Cerebellar cortex (tissue), 1 donor: ENCODE results near the gene ATP13A4.

ENCODE experiments used
- DNase-seq: peaks from one replicate; pipeline ENCODE4 v3.0.0-alpha.2; 2015; ENCODE audit warnings: low spot score

Gene ATP13A4, protein sequence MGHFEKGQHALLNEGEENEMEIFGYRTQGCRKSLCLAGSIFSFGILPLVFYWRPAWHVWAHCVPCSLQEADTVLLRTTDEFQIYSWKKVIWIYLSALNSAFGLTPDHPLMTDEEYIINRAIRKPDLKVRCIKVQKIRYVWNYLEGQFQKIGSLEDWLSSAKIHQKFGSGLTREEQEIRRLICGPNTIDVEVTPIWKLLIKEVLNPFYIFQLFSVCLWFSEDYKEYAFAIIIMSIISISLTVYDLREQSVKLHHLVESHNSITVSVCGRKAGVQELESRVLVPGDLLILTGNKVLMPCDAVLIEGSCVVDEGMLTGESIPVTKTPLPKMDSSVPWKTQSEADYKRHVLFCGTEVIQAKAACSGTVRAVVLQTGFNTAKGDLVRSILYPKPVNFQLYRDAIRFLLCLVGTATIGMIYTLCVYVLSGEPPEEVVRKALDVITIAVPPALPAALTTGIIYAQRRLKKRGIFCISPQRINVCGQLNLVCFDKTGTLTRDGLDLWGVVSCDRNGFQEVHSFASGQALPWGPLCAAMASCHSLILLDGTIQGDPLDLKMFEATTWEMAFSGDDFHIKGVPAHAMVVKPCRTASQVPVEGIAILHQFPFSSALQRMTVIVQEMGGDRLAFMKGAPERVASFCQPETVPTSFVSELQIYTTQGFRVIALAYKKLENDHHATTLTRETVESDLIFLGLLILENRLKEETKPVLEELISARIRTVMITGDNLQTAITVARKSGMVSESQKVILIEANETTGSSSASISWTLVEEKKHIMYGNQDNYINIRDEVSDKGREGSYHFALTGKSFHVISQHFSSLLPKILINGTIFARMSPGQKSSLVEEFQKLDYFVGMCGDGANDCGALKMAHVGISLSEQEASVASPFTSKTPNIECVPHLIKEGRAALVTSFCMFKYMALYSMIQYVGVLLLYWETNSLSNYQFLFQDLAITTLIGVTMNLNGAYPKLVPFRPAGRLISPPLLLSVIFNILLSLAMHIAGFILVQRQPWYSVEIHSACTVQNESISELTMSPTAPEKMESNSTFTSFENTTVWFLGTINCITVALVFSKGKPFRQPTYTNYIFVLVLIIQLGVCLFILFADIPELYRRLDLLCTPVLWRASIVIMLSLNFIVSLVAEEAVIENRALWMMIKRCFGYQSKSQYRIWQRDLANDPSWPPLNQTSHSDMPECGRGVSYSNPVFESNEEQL

DNA sequence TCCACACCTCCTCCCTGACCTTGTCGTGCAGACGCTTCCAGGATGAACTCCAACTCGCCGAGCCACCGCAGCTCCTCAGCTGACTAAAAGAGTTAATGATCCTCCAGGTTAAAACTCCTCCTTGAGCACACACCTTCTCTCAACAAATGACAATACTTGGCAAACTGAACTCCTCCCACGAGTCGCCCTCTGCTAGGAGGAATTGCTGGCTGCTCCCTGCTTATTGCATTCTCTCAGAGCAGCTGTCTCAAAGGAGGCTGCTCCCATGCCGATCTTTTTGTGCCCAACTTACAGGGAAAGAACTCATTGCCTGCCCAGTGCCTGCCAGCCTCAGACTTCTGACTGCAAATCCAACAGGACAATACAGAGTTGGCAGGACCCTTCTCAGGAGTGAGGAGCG, at the start of gene ATP13A4:
Gene ATP13A4, minus strand, starts transcription at position 85 of the 400 bp plus-strand sequence. CDS start 96 bp downstream, outside the sequence.
- DNase-seq: no peak

DNA sequence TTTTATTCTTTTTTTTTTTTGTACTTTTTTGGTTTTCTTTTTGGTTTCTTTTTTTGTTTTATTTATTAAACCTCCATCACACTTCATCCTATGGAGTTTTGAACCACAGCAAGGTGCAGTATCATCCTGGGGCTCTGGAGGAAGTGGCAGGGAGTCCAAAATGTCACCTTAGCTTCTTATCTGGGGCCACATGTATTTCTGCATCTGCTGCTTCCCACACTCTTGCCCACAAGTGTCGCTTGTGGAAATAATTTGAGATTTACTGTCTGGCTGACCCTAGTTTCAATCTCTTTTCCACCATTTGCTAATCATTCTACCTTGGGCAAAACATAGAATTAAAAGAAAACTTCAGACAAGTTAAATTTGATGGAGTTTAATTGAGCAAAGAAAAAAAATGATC, 44.7 kb upstream of the ATP13A4 start:
- DNase-seq: no peak

DNA sequence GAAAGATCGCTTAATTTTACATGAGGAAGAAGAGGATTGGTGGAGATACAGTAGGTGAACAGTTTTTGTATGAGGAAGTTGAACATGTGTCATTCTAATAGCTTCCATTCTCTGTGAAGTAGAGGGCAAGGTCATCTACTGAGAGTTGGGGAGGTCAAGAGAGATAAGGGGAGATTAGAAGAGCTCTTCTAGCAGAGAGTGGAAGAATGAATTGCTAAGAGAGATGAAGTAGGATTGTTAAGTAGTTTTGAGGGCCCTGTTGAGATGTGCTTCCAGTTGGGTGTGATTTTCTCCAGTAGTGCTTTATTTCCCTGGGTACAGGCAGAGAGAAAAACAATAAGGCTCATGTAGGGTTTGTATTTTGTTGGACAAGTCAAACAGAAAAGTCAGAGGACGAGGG, 43.5 kb upstream of the ATP13A4 start:
- no peak for DNase-seq

DNA sequence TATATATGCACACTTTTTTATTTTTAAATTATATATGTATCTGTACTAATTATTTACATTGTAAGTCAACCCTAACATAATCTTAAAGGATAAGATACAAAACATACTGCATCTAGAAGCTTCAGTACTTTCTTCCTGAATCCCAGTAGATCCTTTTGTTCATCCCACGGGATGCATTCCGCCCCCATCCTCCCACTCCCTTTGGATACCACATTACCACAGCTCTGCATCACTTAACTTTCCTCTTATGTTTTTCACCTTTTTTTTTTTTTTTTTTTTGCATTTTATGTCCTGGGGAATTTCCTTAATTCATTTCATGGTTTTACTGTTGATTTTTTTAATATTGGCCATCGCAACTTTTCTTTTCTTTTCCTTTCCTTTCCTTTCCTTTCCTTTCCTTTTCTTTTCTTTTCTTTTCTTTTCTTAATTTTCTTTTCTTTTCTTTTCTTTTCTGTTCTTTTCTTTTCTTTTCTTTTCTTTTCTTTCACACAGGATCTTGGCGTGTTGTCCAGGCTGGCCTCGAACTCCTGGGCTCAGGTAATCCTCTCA, 41.3 kb upstream of the ATP13A4 start:
- no peak for DNase-seq

DNA sequence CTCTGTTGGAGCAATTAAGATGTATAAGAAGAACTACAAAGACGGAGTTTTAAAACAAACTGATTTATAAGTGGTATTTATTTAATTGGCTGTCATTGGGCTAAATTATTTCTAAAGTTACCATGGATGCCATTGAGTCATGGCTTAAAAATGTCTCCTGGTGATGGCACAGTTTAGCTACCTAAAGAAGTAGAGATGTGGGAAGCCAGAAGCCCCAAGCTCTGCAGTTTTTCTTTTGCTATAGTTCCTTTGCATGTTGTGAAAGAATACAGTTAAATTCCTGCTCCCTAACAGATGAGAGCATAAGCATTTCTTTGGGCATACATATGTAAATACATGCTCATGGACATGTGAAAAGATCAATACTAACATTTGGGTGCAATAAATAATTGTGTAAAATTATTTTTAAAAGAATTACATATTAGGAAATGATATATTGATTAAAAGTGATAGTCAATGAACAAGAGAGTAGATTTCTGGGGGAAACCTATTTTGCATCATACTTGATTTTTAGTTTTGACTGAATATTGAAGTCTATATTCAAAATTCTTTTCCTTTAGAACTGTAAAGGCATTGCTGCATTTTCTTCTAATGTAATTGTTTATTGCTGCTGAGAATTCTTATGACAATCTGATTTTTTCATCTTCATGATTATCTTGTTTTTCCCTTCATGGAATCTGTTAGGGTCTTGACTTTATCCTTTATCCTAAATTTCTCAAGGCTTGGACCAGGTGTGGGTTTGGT, 40.4 kb upstream of the ATP13A4 start:
- DNase-seq: no peak

DNA sequence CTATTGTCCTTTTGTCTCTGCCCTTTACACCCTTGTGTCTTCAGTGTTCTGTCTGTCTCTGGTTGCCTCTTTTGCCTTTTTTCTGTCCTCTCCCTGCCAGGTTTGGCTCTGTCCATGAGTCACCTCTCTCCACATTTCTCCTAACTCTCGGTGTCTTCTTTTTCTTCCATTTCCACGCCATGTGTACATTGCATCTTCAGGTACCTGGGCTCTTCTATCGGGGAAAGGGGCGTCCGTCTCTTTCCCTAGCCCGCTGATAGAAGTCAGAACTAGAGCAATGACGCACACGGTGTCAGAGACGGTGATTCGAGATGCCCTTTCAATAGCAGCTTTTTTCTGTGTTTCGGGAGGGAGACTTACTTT, 39.0 kb upstream of the ATP13A4 start:
- DNase-seq: no peak

DNA sequence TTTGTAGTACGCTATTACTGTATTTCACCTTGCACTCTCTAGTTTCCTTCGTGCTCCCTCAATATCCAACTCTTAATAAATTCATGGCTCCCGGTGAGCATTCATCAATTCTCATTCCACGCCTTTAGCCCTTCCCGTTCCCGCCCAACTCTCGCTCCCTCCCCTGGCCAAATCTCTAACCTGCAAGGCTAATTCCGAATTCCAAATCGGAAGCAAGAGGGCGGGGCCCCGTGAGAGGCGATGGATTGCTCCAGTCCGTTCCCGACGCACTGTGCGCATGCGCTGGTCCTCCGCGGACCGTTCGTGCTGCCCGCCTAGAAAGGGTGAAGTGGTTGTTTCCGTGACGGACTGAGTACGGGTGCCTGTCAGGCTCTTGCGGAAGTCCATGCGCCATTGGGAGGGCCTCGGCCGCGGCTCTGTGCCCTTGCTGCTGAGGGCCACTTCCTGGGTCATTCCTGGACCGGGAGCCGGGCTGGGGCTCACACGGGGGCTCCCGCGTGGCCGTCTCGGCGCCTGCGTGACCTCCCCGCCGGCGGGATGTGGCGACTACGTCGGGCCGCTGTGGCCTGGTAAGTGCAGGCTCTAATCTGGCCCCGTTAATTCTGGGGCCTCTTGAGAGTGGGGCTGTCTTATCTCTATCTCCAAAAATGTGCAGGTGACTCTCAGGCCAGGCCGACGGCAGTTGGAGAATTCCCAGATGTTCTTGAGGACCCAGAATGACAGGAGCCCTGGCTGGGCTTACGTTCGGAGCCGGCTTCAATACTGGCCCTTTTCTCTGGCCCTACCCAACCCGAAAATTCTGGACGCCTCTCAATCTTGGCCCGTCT, 38.4 kb upstream of the ATP13A4 start, which contains the start of gene OPA1:
Gene OPA1, plus strand, starts transcription at position 368 of the 827 bp plus-strand sequence. Its CDS starts 170 bp downstream, at position 538.
- DNase-seq: peak; percentile 99

DNA sequence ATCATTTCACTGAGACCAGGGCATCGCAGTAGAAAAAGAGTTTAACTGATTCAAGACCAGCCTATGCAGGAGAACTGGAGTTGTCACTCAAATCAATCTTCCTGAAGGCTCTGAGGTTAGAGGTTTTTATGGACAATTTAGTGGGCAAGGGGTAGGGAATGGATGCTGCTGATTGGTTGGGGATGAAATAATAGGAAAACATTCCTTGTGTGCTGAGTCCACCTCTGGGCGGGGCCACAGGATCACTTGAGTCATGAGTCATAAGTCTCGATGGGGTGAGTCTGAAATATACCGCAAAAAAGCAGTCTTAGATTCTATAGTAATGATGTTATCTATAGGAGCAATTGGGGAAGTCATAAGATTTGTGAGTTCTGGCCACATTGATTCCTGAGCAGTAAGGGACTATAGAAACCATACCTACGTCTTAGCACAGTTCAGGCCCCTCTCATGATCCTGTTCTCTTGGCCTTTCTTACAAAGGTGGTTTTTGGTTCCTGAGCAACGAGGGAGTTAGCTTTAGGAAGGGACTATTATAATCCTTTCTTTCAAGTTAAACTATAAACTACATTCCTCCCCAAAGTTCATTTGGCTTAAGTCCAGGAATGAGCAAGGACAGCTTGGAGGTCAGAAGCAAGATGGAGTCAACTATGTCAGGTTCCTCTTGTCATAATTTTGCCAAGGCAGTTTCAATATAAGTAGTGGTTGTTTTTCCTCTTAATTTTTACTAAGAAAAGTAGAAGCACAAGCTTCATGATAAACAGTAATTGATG, 35.6 kb upstream of the ATP13A4 start:
- DNase-seq: no peak

DNA sequence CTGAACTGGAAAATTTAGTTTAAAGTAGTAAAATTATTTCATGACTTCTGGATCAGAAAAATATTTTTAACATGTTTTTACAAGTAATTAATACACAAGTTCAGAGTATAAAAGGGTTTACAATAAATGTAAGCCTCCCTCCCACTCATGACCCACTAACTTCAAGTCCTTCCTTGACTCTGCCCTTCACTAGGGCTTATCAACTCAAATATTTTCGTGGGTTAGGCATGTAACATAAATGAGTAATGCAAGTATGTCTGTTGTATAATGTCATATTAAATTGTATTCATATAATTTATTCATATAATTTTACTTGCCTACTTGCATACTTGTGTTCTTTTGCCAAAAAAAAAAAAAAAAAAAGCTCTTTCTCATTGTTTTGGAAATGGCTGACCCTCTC, 34.9 kb upstream of the ATP13A4 start:
- no peak for DNase-seq

DNA sequence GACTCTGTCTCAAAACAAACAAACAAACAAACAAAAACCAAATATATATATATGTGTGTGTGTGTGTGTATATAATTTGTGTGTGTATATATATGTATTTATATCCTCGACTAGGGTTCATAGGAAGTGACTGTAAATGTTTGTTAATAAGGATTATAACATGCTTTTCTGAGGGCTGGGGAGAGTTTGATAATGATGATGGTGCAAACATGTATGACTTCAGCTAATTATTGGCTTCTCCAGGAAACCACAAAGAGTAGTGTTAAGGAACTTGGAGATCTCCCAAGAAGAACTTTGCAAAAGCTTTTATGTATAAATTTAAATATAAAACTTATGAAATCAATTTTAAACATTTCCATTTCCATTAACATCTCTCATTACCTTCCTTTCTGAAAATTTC, 34.4 kb upstream of the ATP13A4 start:
- no peak for DNase-seq

DNA sequence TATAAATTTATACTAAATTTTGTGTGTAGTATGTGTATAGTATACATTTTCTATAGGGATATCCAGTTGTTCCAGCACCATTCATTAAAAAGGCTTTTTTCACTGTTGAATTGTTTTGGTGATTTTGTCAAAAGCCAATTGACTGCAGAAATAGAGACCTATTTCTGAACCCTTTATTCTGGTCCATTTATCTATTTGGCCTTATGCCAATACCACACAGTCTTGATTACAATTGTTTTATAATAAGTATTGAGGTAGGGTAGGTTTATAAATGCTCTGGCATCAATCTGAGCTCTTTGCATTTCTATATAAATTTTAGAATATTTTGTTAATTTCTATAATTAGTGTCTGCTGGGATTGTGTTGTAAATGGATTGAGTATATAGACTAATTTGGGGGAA, 31.8 kb upstream of the ATP13A4 start:
- DNase-seq: no peak

DNA sequence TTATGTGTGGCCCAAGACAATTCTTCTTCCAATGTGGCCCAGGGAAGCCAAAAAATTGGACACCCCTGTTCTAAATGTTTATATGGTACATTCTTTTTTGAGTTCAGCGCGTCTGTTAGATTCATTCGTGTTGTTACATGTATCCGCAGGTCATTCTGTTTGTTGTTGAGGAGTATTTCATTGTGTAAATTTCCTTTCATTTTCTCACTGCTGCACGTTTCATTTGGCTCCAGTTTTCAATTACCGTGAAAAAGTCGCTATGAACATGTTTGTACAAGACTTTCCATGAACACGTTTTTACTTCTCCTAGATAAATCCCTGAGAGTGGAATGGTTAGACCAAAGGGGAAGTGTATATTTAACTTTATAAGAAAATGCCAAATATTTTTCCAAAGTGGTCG, 30.8 kb upstream of the ATP13A4 start:
- DNase-seq: no peak

DNA sequence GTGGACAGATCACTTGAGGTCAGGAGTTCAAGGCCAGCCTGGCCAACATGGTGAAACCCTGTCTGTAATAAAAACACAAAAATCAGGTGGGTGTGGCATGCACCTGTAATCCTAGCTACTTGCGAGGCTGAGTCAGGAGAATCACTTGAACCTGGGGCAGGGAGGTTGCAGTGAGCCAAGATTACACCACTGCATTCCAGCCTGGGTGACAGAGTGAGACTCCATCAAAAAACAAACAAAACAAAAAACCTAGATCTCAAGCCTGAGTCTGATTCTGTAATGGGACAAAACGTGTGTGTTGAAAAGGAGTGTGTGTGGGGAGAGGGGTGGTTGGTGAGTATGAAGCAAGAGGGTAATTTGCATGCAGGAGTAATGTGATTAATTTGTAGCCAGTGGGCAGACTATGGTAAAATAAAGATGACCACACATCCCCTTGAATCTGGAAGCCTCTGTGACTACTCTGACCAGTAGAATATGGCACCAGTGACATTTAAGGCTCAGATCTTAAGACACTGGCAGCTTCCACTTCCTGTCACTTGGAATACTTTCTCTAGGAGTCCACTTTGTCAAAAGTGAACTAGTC, 19.9 kb upstream of the ATP13A4 start:
- no peak for DNase-seq

DNA sequence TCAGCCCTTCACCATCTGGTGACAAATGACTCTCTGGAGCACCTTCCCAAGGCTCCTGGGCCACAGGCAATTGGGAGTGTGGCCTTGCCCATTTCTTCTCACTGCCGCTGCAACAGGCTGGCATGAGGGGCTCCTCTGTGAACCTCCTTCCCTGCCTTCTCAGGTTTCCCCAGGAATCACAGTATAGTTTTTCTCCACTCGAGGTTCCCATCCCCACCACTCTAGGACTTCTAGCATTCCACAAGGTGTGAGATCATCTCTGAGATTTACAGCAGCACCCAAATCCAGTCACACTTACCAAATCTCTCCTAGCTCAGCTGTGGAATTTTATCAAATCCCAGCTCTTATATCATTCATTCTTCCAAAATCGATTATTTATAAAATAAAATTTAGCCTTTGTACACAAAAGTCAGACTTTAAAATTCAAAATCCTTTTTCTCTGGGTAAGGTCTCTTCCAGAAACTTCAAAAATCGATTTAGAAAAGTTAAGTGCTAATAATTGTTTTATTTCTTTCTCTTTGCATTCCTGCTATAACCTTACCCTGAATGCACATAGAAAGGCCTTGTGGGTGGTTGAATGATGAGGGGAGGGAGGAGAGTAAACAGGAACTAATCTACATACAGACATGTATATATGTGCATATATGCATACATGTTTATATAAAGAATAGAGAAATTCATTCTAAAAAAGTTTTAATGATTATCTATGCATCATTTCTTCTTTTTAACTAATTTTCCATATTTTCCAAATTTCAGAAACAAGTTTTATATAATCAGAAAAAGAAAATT, 18.9 kb upstream of the ATP13A4 start:
- no peak for DNase-seq

DNA sequence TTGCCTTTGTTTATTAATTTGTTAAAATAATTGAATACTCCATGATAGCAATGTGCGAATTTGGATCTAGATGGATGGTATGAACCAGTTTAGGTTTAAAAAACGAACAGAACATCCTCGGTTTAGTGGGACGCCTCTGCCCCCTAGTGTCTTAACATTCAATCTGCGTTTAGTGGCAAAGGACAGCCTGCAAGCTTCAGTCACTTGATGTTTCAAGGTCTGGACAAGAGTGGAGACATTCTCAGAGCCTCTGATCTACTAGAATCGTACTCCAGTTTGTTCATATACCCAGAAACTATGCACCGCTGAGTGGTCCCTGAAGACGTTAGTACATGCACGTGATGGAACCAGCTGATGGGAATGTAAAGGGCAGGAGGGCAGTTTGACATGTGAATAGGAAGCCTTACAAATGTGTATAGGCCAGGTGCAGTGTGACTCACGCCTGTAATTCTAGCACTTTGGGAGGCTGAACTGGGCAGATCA, 17.8 kb upstream of the ATP13A4 start:
- peak; percentile 86 for DNase-seq

DNA sequence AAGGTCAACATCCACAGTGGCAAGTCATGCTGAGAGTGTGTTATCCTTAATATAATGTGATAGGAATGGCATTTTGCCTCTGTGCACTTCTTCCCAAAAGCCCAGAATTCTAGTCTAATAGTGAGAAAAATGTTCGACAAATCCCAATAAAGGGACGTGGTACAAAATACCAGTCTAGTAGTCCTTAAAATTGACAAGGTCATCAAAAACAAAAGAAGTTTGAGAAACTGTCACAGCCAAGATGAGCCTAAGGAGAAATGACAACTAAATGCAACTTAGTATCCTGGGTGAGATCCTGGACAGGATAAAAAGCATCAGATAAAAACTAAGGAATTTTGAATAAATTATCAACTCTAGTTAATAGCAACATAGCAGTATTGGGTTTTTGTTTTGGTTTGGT, 14.4 kb upstream of the ATP13A4 start:
- no peak for DNase-seq

DNA sequence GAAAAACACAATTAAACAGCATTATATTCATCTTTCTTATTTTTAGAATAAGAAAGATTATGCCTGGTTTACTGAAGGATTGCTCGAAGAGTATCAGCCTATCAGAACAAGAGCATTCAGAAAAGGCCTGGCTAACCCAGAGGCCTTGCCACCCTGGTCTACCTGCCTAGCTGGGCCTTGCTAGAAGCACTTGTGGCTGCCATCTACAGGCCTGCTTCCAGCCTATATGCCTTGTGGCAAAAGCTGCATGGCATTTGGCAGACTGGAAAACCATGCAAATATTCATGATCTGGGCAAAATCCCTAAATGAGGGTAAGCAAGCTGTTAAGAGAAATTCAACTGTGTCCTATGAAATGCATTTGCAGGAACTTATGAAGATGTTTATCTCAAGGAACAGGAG, 9.3 kb upstream of the ATP13A4 start:
- peak; percentile 25 for DNase-seq

DNA sequence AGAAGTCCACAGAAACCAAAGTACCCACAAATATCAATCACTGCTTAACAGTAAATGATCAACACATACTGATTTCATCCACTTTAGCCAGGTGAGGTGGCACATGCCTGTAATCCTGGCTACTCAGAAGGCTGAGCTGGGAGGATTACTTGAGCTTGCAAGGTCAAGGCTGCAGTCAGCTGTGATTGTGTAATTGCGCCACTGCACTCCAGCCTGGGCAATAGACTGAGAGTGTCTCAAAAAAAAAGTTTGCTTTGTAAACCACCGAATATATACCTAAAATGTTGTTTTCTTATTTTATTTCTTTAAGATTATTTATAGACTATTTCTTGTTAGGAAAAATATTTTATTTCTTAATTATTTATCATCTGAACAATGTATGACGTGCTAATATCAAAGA, 8.7 kb upstream of the ATP13A4 start:
- DNase-seq: no peak
